Subcutaneous adipose tissue (tissue), 4 donors: ENCODE data around the gene RBBP8NL. TPM values are rescaled to one million over a fixed set of nuclear protein-coding genes. Genes with fewer than 3 reads are reported as not detected.

Experiments
- total RNA-seq, 4 donors: library from RNA; depleted of rRNA; stranded (reverse); fragments of >200 nt; gene quantifications; one replicate each; pipeline ENCODE4 v1.1.0, GENCODE V29; 2016
- TF ChIP-seq, protein P1 (sequence below): fragments of 450-650 bp; IDR thresholded peaks from one replicate; pipeline ENCODE4 v1.5.1; 2016; ENCODE audit warnings: low read depth, mild to moderate bottlenecking, control low read depth, antibody characterized with exemption, moderate library complexity

RBBP8NL gene
- total RNA-seq, 4 donors from 2014 or later = not detected

DNA sequence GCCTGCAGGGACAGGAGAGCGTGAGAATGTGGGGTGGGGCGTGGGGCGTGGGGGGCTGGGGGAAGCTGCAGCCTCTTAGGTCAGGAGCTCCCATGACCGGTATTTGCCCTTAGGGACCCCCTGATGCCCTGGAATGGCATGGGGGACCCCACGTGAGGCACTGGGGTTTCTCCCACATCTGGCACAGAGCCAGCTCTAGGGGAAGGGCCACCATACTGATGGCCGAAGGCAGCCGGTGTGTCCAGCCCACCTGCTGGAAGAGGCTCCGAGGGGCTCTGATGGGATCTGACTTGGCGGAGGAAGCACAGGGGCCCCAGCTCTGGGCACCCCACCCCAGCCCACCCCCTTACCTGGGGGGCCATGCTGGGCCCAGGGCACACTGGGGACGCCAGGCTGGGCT is 37.7 kb upstream of the RBBP8NL start:
- TF ChIP-seq, protein P1, sequence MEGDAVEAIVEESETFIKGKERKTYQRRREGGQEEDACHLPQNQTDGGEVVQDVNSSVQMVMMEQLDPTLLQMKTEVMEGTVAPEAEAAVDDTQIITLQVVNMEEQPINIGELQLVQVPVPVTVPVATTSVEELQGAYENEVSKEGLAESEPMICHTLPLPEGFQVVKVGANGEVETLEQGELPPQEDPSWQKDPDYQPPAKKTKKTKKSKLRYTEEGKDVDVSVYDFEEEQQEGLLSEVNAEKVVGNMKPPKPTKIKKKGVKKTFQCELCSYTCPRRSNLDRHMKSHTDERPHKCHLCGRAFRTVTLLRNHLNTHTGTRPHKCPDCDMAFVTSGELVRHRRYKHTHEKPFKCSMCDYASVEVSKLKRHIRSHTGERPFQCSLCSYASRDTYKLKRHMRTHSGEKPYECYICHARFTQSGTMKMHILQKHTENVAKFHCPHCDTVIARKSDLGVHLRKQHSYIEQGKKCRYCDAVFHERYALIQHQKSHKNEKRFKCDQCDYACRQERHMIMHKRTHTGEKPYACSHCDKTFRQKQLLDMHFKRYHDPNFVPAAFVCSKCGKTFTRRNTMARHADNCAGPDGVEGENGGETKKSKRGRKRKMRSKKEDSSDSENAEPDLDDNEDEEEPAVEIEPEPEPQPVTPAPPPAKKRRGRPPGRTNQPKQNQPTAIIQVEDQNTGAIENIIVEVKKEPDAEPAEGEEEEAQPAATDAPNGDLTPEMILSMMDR = no peak

DNA sequence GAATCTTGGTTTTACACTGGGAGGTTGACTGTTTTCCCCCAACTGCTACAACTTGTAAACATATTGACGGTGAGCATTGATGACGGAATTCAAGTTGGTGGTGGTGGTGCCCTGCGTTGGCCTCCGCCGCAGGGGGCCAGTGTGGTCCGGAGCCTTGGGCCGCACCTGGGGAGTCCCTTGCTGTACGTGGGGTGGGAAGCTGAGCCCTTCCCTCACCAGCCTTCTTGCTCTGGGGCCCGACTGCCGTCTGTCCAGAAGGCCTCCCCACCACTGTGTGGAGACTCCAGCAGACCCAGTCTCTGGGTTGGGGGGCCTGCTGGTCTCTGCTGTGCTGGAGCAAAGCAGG is 37.1 kb upstream of the RBBP8NL start:
- TF ChIP-seq, protein P1 = no peak

DNA sequence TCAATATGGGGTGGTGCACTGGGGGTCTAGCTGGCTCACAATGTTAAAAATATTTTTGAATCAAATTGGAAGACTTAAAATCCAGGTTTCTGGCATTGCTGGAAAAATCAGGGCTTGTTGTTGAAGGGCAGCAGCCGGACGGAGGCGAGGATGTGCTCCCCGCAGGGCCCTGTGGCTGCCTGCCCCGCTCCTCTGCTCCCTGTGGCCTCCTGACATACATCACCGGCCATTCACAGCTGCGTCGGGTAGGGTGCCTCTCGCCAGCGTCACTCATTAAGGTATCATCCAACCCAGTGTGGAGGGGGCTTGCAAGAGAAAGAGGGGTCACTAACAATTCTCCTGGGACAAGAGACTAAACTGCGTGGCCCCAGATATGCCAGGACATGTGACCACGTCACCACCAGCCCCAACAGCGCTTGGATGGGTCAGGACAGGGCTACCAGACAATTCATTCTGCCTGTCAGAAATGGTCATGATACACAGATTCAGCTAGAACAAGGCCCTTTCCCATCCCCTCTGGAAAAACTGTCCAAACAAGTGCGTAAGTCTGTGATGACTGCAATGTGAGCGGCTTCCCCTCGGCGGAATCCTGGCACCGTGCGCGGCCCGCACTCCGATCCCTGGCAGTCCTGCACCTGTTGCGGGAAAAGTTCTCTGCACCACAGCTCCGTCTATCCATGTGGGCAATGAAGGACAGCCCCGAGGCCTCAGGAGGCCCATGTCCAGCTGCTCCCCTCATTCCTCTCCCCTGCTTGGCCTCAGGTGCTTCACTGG is 36.5 kb upstream of the RBBP8NL start:
- TF ChIP-seq, protein P1 = no peak

DNA sequence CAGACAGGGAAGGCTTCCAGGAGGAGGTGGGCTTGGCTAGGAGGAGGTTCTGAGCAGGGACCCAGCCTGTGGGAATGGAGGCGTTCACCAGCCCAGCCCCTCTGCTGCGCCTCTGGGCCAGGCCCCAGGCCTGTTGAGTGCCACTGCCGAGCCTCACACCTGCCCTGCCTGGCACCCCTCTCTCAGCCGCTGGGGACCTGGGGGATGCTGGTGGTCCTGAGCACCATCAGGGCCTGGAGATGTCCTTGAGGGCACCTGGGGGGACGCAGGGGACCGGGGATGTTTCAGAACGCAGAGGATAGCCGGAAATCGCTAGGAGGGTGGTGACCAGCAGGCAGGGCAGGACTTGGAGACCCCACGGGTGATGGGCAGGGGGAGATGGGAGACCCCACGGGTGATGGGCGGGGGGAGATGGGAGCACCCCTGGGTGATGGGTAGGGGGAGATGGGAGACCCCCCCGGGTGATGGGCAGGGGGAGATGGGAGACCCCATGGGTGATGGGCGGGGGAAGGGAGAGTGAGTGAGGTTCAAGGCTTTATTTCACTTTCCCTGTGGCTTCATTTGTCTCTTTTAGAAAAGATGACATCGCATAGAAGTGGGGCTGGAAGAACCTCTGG is 35.7 kb upstream of the RBBP8NL start:
- TF ChIP-seq, protein P1 = no peak

DNA sequence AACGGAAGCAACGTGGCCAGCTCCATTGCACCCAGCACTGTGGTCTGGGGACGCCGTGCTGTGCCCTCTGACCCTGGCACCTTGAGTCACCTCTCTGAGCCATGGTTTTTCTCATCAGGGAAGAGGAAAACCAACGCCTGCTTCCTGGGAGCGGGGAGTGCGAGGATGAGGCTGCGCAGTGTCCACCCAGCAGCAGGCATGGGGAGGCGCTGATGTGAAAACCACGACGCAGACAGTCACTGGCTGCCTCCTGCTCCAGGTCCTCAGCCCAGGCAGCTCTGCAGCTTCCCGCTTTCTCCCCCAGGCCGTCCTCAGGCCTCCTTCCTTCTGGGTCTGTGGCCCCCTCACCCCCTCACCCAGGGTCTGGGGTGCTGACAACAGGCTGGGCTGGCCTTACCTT is 34.5 kb upstream of the RBBP8NL start:
- TF ChIP-seq, protein P1 = no peak

DNA sequence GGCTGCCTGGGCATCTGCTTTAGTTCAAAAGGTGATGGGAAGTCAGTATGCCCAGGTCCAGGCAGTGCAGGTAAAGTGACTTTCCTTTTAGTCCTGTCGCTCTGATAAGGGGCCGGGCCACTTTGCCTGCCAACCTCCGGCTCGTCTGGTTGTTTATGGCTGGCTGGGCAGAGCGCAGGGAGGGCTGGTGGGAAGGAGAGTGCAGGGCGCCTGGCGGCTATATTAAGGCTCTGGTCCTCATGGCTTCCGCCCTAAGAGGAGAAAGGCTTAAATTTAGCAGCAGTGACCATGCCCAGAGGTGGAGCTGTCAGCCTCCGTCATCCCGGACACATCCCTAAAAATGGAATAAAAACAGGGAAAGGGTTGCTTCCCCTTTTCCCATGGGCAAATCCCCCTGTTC is 33.8 kb upstream of the RBBP8NL start:
- TF ChIP-seq, protein P1 = no peak

DNA sequence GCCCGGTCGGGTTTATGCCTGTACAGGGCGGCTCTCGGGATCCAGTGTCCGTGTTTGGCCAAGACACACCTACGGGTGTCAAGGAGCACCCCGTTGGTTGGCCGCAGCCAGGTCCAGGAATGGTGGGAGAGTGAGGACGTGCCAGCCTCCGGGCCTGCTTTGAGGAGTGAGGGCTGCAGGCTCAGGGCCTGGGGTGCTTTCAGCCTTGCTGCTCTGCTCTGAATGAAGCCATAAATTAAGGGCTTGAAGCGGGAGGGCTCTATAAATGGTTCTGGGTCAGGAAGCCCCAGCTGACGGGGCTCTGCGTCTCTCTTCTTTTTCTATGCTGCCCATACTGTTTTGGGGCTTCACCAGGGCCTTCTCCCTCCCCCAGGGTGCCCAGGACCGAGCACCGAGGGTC is 33.3 kb upstream of the RBBP8NL start:
- TF ChIP-seq, protein P1 = no peak
